ENCODE measurements around the gene HSD11B1L.

- TF ChIP-seq, protein P1, sequence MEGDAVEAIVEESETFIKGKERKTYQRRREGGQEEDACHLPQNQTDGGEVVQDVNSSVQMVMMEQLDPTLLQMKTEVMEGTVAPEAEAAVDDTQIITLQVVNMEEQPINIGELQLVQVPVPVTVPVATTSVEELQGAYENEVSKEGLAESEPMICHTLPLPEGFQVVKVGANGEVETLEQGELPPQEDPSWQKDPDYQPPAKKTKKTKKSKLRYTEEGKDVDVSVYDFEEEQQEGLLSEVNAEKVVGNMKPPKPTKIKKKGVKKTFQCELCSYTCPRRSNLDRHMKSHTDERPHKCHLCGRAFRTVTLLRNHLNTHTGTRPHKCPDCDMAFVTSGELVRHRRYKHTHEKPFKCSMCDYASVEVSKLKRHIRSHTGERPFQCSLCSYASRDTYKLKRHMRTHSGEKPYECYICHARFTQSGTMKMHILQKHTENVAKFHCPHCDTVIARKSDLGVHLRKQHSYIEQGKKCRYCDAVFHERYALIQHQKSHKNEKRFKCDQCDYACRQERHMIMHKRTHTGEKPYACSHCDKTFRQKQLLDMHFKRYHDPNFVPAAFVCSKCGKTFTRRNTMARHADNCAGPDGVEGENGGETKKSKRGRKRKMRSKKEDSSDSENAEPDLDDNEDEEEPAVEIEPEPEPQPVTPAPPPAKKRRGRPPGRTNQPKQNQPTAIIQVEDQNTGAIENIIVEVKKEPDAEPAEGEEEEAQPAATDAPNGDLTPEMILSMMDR (IDR thresholded peaks at IDR 0.05) = no peak
- no peak for TF ChIP-seq POLR2AphosphoS5 (IDR thresholded peaks at IDR 0.05; ENCODE audit: insufficient read depth in 1 of 2, low read depth in 1 of 2)
Measured at GRCh38 chr19:5673752-5674151, 7.1 kb upstream of the HSD11B1L start.

Data from vagina (tissue), 2 donors.